OCI-LY7 (cell line): Measurements from ENCODE around the gene ATP8B1.
"Not testable (repeated sequence)": the region's sequence is repeated elsewhere in the genome, so short reads cannot be mapped to it uniquely, and the experiment has no call there.

Experiments used
- EZH2phosphoT487 ChIP-seq: fragments of 200-600 bp; sonication (generic); IDR thresholded peaks from 2 replicates; pipeline ENCODE4 v1.6.1; 2018; ENCODE audit warnings: low read depth, borderline replicate concordance, mild to moderate bottlenecking, mixed run types, antibody characterized with exemption, low read length, moderate library complexity, mixed read lengths
- TF ChIP-seq, protein P1 (sequence below): fragments of 200-600 bp; sonication (generic); conservative IDR thresholded peaks from 2 replicates; pipeline ENCODE4 v1.5.1; 2014; ENCODE audit warnings: mild to moderate bottlenecking, antibody characterized with exemption, low read length, moderate library complexity, mixed read lengths

DNA sequence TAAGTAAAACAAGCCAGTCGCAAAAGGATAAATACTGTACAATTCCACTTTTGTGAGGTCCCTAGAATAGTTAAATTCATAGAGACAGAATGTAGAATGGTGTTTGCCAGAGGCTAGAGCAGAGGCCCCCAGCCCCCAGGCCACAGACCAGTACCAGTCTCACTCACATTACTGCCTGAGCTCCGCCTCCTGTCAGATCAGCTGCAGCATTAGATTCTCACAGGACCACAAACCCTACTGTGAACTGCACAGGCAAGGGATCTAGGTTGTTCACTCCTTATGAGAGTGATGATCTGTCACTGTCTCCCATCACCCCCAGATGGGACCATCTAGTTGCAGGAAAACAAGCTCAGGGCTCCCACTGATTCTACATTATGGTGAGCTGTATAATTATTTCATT, 17.5 kb upstream of the ATP8B1 start:
- TF ChIP-seq, protein P1, sequence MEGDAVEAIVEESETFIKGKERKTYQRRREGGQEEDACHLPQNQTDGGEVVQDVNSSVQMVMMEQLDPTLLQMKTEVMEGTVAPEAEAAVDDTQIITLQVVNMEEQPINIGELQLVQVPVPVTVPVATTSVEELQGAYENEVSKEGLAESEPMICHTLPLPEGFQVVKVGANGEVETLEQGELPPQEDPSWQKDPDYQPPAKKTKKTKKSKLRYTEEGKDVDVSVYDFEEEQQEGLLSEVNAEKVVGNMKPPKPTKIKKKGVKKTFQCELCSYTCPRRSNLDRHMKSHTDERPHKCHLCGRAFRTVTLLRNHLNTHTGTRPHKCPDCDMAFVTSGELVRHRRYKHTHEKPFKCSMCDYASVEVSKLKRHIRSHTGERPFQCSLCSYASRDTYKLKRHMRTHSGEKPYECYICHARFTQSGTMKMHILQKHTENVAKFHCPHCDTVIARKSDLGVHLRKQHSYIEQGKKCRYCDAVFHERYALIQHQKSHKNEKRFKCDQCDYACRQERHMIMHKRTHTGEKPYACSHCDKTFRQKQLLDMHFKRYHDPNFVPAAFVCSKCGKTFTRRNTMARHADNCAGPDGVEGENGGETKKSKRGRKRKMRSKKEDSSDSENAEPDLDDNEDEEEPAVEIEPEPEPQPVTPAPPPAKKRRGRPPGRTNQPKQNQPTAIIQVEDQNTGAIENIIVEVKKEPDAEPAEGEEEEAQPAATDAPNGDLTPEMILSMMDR, result not testable (repeated sequence)
- not testable (repeated sequence) for TF ChIP-seq EZH2phosphoT487
